K562 (cell line): Measurements from ENCODE around the gene IRF3. TPM values are rescaled to one million over a fixed set of nuclear protein-coding genes. Genes with fewer than 3 reads are reported as not detected.

Source experiments
- ATF7 ChIP-seq: fragments of 450-650 bp; IDR thresholded peaks from 2 replicates; pipeline ENCODE4 v1.7.1; 2014; ENCODE audit warnings: mild to moderate bottlenecking, moderate library complexity
- CBFA2T2 ChIP-seq: fragments of 450-650 bp; conservative IDR thresholded peaks from 2 replicates; pipeline ENCODE4 v1.6.1; 2017; ENCODE audit warnings: mild to moderate bottlenecking
- DMBX1 ChIP-seq: fragments of 250-450 bp; sonication (Bioruptor Pico); IDR thresholded peaks from 2 replicates; pipeline ENCODE4 v1.8.0; 2022; ENCODE audit warnings: inconsistent platforms, mild to moderate bottlenecking, moderate library complexity, borderline replicate concordance
- ELK1 ChIP-seq: sonication (generic); formaldehyde crosslinking; IDR thresholded peaks from 2 replicates; pipeline ENCODE4 v1.8.1; 2022; ENCODE audit warnings: missing genetic modification reagents
- FOXA3 ChIP-seq, 2 experiments: fragments of 450-650 bp in 1 of 2; sonication (generic) in 1 of 2; formaldehyde crosslinking; IDR thresholded peaks in 1 of 2; conservative IDR thresholded peaks in 1 of 2; 2 replicates each; pipeline versions ENCODE4 v1.4.0 to v1.8.0; 2020 to 2022; ENCODE audit warnings: mild to moderate bottlenecking in 2 of 2, missing genetic modification reagents in 1 of 2
- FUS ChIP-seq: fragments of 200-400 bp; formaldehyde crosslinking; optimal IDR thresholded peaks from 2 replicates; pipeline ENCODE3; 2017; ENCODE audit warnings: low read depth, low read length
- GABPA ChIP-seq: fragments of 200-800 bp; sonication (Bioruptor generic); conservative IDR thresholded peaks from 2 replicates; pipeline ENCODE4 v1.6.1; 2016; ENCODE audit warnings: low read depth, missing genetic modification characterization, missing compliant biosample characterization
- HBP1 ChIP-seq: fragments of 450-650 bp; formaldehyde crosslinking; IDR thresholded peaks from 2 replicates; pipeline ENCODE4 v1.4.0; 2022; ENCODE audit warnings: missing genetic modification characterization
- HNRNPUL1 ChIP-seq: fragments of 200-400 bp; formaldehyde crosslinking; IDR thresholded peaks from 2 replicates; pipeline ENCODE4 v1.6.1; 2017; ENCODE audit warnings: low read length
- NFATC3 ChIP-seq: fragments of 450-650 bp; IDR thresholded peaks from 2 replicates; pipeline ENCODE4 v1.6.1; 2017; ENCODE audit warnings: mild to moderate bottlenecking
- NONO ChIP-seq, 2 experiments: fragments of 200-400 bp in 1 of 2; fragments of 450-650 bp in 1 of 2; formaldehyde crosslinking in 1 of 2; IDR thresholded peaks; 2 replicates each; pipeline ENCODE4 v1.6.1; 2017; ENCODE audit warnings: low read depth in 2 of 2, mild to moderate bottlenecking in 2 of 2, moderate library complexity in 2 of 2, low read length in 1 of 2
- NR0B1 ChIP-seq: fragments of 450-650 bp; IDR thresholded peaks from one replicate; pipeline ENCODE4 v1.6.1; 2018; ENCODE audit warnings: mild to moderate bottlenecking, moderate library complexity; ENCODE audit not compliant: partially characterized antibody
- NR2C1 ChIP-seq, 2 experiments: fragments of 450-650 bp; IDR thresholded peaks; 2 replicates each; pipeline ENCODE4 v1.6.1; 2017; ENCODE audit warnings: mild to moderate bottlenecking in 2 of 2, antibody characterized with exemption in 1 of 2, inconsistent platforms in 1 of 2, missing compliant biosample characterization in 1 of 2, missing genetic modification characterization in 1 of 2
- PBX2 ChIP-seq, 2 experiments: IDR thresholded peaks in 1 of 2; conservative IDR thresholded peaks in 1 of 2; 2 replicates each; pipeline ENCODE4 v1.6.1; 2016; ENCODE audit warnings: low read depth in 2 of 2, mild to moderate bottlenecking in 1 of 2, missing compliant biosample characterization in 1 of 2, missing genetic modification characterization in 1 of 2, moderate library complexity in 1 of 2
- RFX7 ChIP-seq: fragments of 250-450 bp; sonication (Bioruptor Pico); IDR thresholded peaks from 2 replicates; pipeline ENCODE4 v1.5.1; 2021; ENCODE audit warnings: mild to moderate bottlenecking
- RUNX1 ChIP-seq: sonication (generic); IDR thresholded peaks from 2 replicates; pipeline ENCODE4 v1.6.1; 2016; ENCODE audit warnings: antibody characterized with exemption, low read depth
- SIX5 ChIP-seq, 2 experiments: IDR thresholded peaks; 2 replicates each; pipeline ENCODE4 v1.6.1; 2011; ENCODE audit warnings: low read length in 2 of 2, borderline replicate concordance in 1 of 2, low read depth in 1 of 2, mild to moderate bottlenecking in 1 of 2, moderate library complexity in 1 of 2; ENCODE audit not compliant: insufficient read depth in 1 of 2
- SMAD4 ChIP-seq: fragments of 250-450 bp; sonication (Bioruptor Pico); conservative IDR thresholded peaks from 2 replicates; pipeline ENCODE4 v1.8.0; 2021; ENCODE audit warnings: inconsistent platforms, mild to moderate bottlenecking, moderate library complexity
- STAG1 ChIP-seq: sonication (generic); formaldehyde crosslinking; IDR thresholded peaks from 2 replicates; pipeline ENCODE4 v1.5.0; 2020; ENCODE audit warnings: missing genetic modification reagents, borderline replicate concordance
- STAT5A ChIP-seq: IDR thresholded peaks from 2 replicates; pipeline ENCODE4 v1.6.1; 2012; ENCODE audit warnings: low read length, inconsistent platforms, borderline replicate concordance
- TBL1XR1 ChIP-seq, 2 experiments: IDR thresholded peaks; 2 replicates each; pipeline ENCODE4 v1.6.1; 2012; ENCODE audit warnings: improper control_type of control experiment in 2 of 2, low read length in 2 of 2, mild to moderate bottlenecking in 1 of 2
- XRCC5 ChIP-seq: fragments of 200-400 bp; formaldehyde crosslinking; IDR thresholded peaks from 2 replicates; pipeline ENCODE4 v1.6.1; 2017; ENCODE audit warnings: low read depth, mild to moderate bottlenecking, low read length
- ZNF57 ChIP-seq: fragments of 450-650 bp; formaldehyde crosslinking; IDR thresholded peaks from 2 replicates; pipeline ENCODE4 v1.4.0; 2020; ENCODE audit warnings: mild to moderate bottlenecking, moderate library complexity
- polyA plus RNA-seq, 8 experiments: library from polyadenylated mRNA; depleted of rRNA in 4 of 8; stranded (reverse) in 5 of 8; unstranded in 3 of 8; fragments of >200 nt; fragmentation: Nextera tagmentation in 2 of 8; fragmentation: Illumina TruSeq in 1 of 8; extraction: Ambion mirVana in 2 of 8; extraction: Trizol in 1 of 8; gene quantifications; 2 replicates each; pipeline versions ENCODE4 v1.2.1 to v1.2.3, GENCODE V29; 2011 to 2014; ENCODE audit warnings: inconsistent platforms in 1 of 8, missing spikeins in 1 of 8
- total RNA-seq, 7 experiments: library from RNA; depleted of rRNA in 6 of 7; stranded (reverse); fragments of >200 nt in 6 of 7; fragmentation: Illumina TruSeq in 2 of 7; extraction: Trizol in 2 of 7; gene quantifications; 2 replicates each; pipeline versions ENCODE4 v1.2.1 to v1.2.3, GENCODE V29; 2011 to 2021; ENCODE audit warnings: low replicate concordance in 1 of 7

Gene IRF3
- total and polyA plus RNA-seq, 9 of the 15 experiments (the other 6 are each of a cell fraction or from before 2014, with no cell fraction given), result 7.5 to 145 (median 65.4) TPM

- TF ChIP-seq PBX2 (CRISPR knock-in tag; IDR thresholded peaks at IDR 0.05; ENCODE audit: low read depth) (no peak), PBX2 (tag; conservative IDR thresholded peaks at IDR 0.05; ENCODE audit: low read depth) (no peak), FOXA3 (CRISPR knock-in tag; conservative IDR thresholded peaks at IDR 0.05 in 1 of 2, IDR thresholded peaks at IDR 0.05 in 1 of 2) (no peak), GABPA (tag) (no peak), DMBX1 (CRISPR knock-in tag) (no peak), STAT5A (no peak), TBL1XR1 (IDR thresholded peaks at IDR 0.05; ENCODE audit: low read length in 2 of 2) (no peak), ZNF57 (no peak), RUNX1 (no peak), NFATC3 (no peak), CBFA2T2 (no peak), SIX5 (IDR thresholded peaks at IDR 0.05; ENCODE audit: borderline replicate concordance in 1 of 2, insufficient read depth in 1 of 2, low read depth in 1 of 2, low read length in 2 of 2) (no peak), STAG1 (no peak), HNRNPUL1 (no peak), NR2C1 (IDR thresholded peaks at IDR 0.05) (no peak), NR2C1 (tag; IDR thresholded peaks at IDR 0.05) (no peak), ELK1 (no peak), NONO (IDR thresholded peaks at IDR 0.05; ENCODE audit: low read depth in 2 of 2, low read length in 1 of 2) (no peak), ATF7 (peak; percentile 42; the same call in 1 of the 2 replicates), HBP1 (peak; percentile 85), FUS (no peak), SMAD4 (CRISPR knock-in tag) (no peak), XRCC5 (no peak), RFX7 (CRISPR knock-in tag) (no peak), NR0B1 (no peak)
Observed at GRCh38 chr19:49712397-49712859, 46.8 kb upstream of the IRF3 start (continued).
